Fibroblast of lung (primary cell): ENCODE results near the gene BTRC. TPM values are rescaled to one million over a fixed set of nuclear protein-coding genes. Genes with fewer than 3 reads are reported as not detected.
A peak's percentile ranks its signal among the peaks of the same experiment; 100 is the strongest.

Source experiments
- DNase-seq, 2 donors: peaks; one replicate each; pipeline versions ENCODE4 v3.0.0 to v3.0.0-alpha.2; 2010; ENCODE audit warnings: low read depth in 2 of 2
- H2AFZ ChIP-seq: 2 replicates; pipeline ENCODE4 v1.5.1; 2012; ENCODE audit warnings: low read length, control low read depth, inconsistent platforms
- H3K27ac ChIP-seq: 2 replicates; pipeline ENCODE4 v1.5.1; 2011; ENCODE audit warnings: low read length, control low read depth; ENCODE audit not compliant: insufficient read depth
- H3K27me3 ChIP-seq: 2 replicates; pipeline ENCODE4 v1.5.1; 2011; ENCODE audit warnings: mild to moderate bottlenecking, low read length; ENCODE audit not compliant: control insufficient read depth, insufficient read depth
- H3K36me3 ChIP-seq: 2 replicates; pipeline ENCODE4 v1.5.1; 2011; ENCODE audit warnings: low read length; ENCODE audit not compliant: control insufficient read depth, insufficient read depth
- H3K4me1 ChIP-seq: 2 replicates; pipeline ENCODE4 v1.5.1; 2011; ENCODE audit warnings: low read length; ENCODE audit not compliant: control insufficient read depth, insufficient read depth; ENCODE audit errors: extremely low read depth
- H3K4me2 ChIP-seq: 2 replicates; pipeline ENCODE4 v1.5.1; 2011; ENCODE audit warnings: low read length, control low read depth; ENCODE audit not compliant: insufficient read depth; ENCODE audit errors: extremely low read depth
- H3K4me3 ChIP-seq, 4 experiments: fragments of 200-600 bp in 1 of 4; sonication (generic) in 1 of 4; replicated peaks in 1 of 4; 2 replicates each; pipeline ENCODE4 v1.5.1; 2011 to 2016; ENCODE audit warnings: low read length in 4 of 4, low read depth in 3 of 4, mild to moderate bottlenecking in 3 of 4, control low read depth in 2 of 4, inconsistent platforms in 1 of 4, mixed read lengths in 1 of 4; ENCODE audit not compliant: insufficient read depth in 1 of 4; ENCODE audit errors: control extremely low read depth in 1 of 4
- H3K79me2 ChIP-seq: 2 replicates; pipeline ENCODE4 v1.5.1; 2012; ENCODE audit warnings: mild to moderate bottlenecking, low read length, inconsistent platforms; ENCODE audit not compliant: control insufficient read depth, insufficient read depth
- H3K9ac ChIP-seq: 2 replicates; pipeline ENCODE4 v1.5.1; 2011; ENCODE audit warnings: mild to moderate bottlenecking, low read length, control low read depth; ENCODE audit not compliant: insufficient read depth
- H3K9me3 ChIP-seq: 2 replicates; pipeline ENCODE4 v1.5.1; 2012; ENCODE audit warnings: low read depth, low read length; ENCODE audit not compliant: control insufficient read depth, insufficient read depth
- H4K20me1 ChIP-seq: 2 replicates; pipeline ENCODE4 v1.5.1; 2011; ENCODE audit warnings: low read length; ENCODE audit not compliant: control insufficient read depth, insufficient read depth; ENCODE audit errors: extremely low read depth
- EZH2 ChIP-seq: IDR thresholded peaks from 2 replicates; pipeline ENCODE4 v1.5.1; 2012; ENCODE audit warnings: low read length, control low read depth, mild to moderate bottlenecking; ENCODE audit errors: missing control alignments
- polyA plus RNA-seq, 2 donors: library from polyadenylated mRNA; depleted of rRNA in 1 of 2; stranded (reverse) in 1 of 2; unstranded in 1 of 2; fragments of >200 nt; gene quantifications; 2 replicates each; pipeline ENCODE4 v1.2.1, GENCODE V29; 2011 to 2012; ENCODE audit warnings: missing spikeins in 1 of 2
- total RNA-seq: library from RNA; depleted of rRNA; stranded (reverse); fragments of >200 nt; gene quantifications from 2 replicates; pipeline ENCODE4 v1.2.1, GENCODE V29; 2014
- TF ChIP-seq, protein P1 (sequence below), 2 donors: IDR thresholded peaks in 1 of 2; conservative IDR thresholded peaks in 1 of 2; 1 replicate in 1 of 2; 2 replicates in 1 of 2; pipeline ENCODE4 v1.5.1; 2011 to 2012; ENCODE audit warnings: low read length in 2 of 2, control low read depth in 1 of 2, inconsistent platforms in 1 of 2, low read depth in 1 of 2, mild to moderate bottlenecking in 1 of 2

The BTRC gene
- total and polyA plus RNA-seq, 2 donors (not counting 1 experiment from before 2014, with no cell fraction given), result 9.2 to 10.9 TPM

DNA sequence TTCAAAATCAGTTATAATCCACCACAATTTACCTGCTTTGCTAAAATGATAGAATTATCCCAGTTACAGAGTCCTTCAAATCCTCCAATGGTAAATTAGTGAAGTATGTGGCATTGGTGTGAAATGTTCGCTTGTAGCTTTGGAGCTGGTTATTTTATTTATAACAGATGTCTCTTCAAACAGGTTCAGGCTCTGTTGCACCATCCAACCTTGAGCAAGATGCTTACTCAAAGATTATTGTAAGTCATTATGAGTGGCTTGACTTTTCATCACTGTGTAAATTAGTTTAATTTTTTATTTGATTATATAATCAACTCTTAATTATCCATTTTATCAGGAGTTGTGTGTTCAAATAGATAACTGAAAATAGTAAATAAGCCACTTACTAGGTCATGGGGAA lies 99.4 kb downstream of the BTRC start:
- Histone ChIP-seq H3K36me3 (no peaks in the 10 kb centered on the region), H3K9me3 (no peaks in the 10 kb centered on the region), H3K27ac (no peak overlapping the region), H3K4me3 (no peak overlapping the region), H2AFZ (no peak overlapping the region), H4K20me1 (no peaks in the 10 kb centered on the region), H3K4me2 (no peak overlapping the region), H3K79me2 (no peaks in the 10 kb centered on the region), H3K27me3 (no peaks in the 10 kb centered on the region), H3K4me1 (no peaks in the 10 kb centered on the region), H3K9ac (no peak overlapping the region)
- TF ChIP-seq, protein P1, sequence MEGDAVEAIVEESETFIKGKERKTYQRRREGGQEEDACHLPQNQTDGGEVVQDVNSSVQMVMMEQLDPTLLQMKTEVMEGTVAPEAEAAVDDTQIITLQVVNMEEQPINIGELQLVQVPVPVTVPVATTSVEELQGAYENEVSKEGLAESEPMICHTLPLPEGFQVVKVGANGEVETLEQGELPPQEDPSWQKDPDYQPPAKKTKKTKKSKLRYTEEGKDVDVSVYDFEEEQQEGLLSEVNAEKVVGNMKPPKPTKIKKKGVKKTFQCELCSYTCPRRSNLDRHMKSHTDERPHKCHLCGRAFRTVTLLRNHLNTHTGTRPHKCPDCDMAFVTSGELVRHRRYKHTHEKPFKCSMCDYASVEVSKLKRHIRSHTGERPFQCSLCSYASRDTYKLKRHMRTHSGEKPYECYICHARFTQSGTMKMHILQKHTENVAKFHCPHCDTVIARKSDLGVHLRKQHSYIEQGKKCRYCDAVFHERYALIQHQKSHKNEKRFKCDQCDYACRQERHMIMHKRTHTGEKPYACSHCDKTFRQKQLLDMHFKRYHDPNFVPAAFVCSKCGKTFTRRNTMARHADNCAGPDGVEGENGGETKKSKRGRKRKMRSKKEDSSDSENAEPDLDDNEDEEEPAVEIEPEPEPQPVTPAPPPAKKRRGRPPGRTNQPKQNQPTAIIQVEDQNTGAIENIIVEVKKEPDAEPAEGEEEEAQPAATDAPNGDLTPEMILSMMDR (conservative IDR thresholded peaks at IDR 0.05 in 1 of 2, IDR thresholded peaks at IDR 0.05 in 1 of 2; ENCODE audit: low read depth in 1 of 2, low read length in 2 of 2), result no peak
- no peak for TF ChIP-seq EZH2
- DNase-seq, result no peak

DNA sequence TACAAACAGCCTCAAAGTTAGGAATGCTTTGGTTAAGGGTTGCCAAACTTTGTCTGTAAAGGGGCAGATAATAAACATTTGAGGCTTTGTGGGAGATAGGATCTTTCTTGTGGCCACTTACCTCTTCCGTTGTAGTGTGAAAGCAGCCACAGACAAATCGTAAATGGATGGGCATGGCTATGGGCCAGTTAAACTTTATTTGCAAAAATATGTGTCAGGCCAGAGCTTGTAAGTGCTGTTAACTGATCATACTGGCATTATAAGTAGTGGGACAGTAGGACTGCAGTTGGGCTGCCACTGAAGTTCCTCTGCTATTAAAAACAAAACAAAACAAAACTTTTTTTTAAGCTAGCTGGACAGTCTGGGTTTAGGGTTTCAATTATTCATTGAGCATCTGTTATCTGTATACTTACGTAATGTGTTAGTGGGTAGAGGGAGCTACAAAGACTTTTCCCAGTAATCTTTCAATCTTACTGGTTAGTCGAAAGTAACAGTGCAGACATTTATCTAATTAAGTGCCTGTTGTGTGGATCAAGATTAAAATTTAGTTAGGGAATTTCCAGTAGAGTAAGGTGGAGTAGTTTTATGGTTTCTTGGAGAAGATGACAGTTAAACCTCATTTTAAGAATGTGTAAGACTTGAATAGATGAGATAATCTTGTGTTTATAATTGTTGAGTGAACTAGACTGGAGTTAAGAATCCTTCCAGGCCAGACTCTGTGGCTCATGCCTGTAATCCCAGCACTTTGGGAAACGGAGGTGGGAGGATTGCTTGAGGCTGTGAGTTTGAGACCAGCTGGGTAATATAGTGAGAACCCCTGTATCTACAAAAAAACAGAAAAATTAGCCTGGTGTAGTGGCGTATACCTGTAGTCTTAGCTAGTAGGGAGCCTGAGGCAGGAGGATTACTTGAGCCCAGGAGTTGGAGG lies 100.1 kb downstream of the BTRC start:
- Histone ChIP-seq H3K4me1 (no peaks in the 10 kb centered on the region), H4K20me1 (no peaks in the 10 kb centered on the region), H3K9ac (no peak overlapping the region), H3K79me2 (no peaks in the 10 kb centered on the region), H3K4me3 (no peak overlapping the region), H2AFZ (no peak overlapping the region), H3K36me3 (no peaks in the 10 kb centered on the region), H3K4me2 (no peak overlapping the region), H3K27ac (no peak overlapping the region), H3K9me3 (no peaks in the 10 kb centered on the region), H3K27me3 (no peaks in the 10 kb centered on the region)
- DNase-seq, result peak in 1 of 2 donors; percentile 60
- no peak for TF ChIP-seq EZH2
- TF ChIP-seq, protein P1 (conservative IDR thresholded peaks at IDR 0.05 in 1 of 2, IDR thresholded peaks at IDR 0.05 in 1 of 2; ENCODE audit: low read depth in 1 of 2, low read length in 2 of 2), result no peak

DNA sequence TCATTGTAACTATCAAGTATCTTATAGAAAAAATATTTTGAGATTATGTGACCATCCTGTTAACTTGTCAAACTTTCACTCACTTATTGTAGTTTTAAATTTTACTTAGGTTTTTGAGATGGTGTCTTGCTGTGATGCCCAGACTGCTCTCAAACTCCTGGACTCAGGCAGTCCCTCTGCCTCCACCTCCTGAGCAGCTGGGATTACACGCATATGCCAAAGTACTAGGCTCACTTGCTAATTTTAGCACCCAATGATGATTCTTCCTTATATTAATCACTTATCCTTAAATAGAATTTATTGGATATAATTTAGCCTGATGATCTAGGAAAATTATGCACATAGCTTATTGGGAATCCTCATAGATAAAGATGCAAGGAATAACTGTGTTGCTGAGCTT lies 104.9 kb downstream of the BTRC start:
- H4K20me1 ChIP-seq, result no peaks in the 10 kb centered on the region
- no peak for DNase-seq

More for the DNA sequence above, 104.9 kb downstream of the BTRC start:
- TF ChIP-seq, protein P1 (conservative IDR thresholded peaks at IDR 0.05 in 1 of 2, IDR thresholded peaks at IDR 0.05 in 1 of 2; ENCODE audit: low read depth in 1 of 2, low read length in 2 of 2), result no peak
- TF ChIP-seq EZH2, result no peak
- Histone ChIP-seq H3K27ac (no peak overlapping the region), H3K9ac (no peak overlapping the region), H3K27me3 (no peaks in the 10 kb centered on the region), H3K4me2 (no peak overlapping the region), H3K4me1 (no peaks in the 10 kb centered on the region), H2AFZ (no peak overlapping the region), H3K4me3 (no peak overlapping the region), H3K9me3 (no peaks in the 10 kb centered on the region), H3K36me3 (no peaks in the 10 kb centered on the region), H3K79me2 (no peaks in the 10 kb centered on the region)
